DMS153 treated with DMSO at 0.1 percent for 48 hours (cell line): ENCODE data around the gene PPP2R5E.
"Not testable (repeated sequence)": the region's sequence is repeated elsewhere in the genome, so short reads cannot be mapped to it uniquely, and the experiment has no call there.

ENCODE experiments used
- DNase-seq: peaks from one replicate; lab custom pipeline; 2025; ENCODE audit not compliant: unreplicated experiment; lab: John Stamatoyannopoulos, UW

Gene PPP2R5E

DNA sequence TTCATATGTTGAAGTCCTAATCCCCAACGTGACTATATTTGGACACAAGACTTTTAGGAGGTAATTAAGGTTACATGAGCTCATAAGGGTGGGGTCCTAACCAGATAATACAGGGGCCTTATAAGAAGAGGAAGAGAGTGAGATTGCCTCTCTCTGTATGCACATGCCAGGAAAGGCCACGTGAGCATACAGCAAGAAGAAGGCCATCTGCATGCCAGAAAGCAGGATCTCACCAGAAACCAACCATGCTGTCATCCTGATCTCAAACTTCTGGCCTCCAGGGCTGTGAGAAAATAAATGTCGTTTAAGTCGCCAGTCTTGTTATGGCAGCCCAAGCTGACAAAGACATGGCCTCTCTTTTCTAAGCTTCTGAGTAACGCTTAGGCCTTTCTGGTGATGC, 155.5 kb downstream of the PPP2R5E start:
- no peak for DNase-seq

DNA sequence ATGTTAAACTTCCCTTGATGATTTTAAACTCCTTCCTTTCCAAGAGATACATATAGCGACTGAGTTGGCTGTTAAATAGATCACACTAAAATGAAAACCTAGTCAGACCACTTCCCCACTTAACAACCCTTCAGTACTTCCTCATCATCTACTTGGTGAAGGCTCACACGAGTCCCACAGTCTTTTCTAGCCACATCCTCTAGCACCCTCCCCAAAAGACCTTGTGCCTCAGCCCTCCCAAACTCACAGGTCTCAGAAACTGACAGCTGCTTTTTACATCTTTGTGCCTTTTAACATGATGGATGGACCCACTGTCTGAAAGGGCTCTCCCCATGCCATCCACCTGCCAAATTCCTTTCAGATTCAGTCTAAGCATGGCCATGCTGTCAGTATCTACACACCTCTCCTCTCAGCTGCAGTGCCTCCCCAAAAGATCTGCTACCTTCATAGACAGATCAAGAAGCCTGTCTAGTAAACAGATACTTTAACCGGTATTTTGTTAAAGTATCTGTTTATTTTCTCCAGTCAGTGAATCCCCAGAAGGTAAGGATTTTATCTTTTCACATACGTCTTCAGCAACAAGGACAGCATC, 159.3 kb downstream of the PPP2R5E start:
- no peak for DNase-seq

DNA sequence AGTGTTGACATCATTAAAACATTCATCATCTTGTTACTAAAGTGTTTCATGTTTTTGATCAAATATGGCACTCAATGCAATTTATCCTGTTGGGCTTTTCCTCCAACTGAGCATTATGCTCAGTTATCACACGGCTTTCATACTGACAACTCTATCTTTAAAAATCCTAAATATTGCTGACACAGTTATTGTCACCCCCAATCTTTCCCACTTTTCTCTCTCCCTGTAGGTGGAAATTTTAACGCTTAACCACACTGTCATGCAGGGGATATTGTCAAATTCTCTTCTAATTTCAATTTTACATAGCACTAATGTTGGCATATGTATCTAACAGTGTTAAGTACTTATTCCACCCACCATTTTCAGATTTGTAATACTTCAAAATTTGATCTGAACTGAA, 164.7 kb downstream of the PPP2R5E start:
- DNase-seq = no peak

DNA sequence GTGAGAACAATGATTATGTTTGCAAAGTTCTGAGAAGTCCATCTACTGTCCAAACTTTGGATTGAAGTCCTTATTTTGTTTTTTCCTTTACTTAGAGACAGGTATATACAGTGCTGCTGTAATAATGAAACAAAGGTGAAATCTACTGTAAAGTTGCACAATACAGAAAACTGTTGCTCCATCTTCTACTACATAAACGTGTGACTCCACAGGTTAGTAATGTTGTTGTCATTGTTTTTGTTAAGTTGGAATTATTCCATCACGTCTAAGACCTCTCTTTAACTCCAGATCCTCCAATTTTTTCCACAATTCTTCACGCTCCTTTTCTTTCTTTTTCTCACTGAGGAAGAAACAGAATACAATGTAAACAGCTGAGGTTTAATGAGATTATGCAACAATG, 167.4 kb downstream of the PPP2R5E start:
- DNase-seq = no peak

DNA sequence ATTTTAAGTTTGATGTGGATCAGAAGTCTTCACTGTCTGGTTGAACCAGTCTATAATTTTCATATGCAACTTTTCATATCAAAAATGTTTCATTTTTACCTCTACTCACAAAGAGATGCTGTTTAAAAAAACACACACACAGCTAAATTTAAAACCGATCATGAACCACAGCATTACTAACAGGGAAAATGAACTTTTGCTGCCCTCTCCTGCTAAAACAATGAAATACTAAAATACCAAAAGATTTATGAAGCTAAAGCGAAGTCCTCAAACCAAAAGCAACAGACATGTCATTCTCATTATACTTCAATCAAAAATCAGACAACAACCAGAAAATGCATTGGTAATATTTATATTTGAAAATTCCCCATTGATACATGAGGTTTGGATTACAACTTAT, 171.6 kb downstream of the PPP2R5E start:
- DNase-seq = not testable (repeated sequence)

DNA sequence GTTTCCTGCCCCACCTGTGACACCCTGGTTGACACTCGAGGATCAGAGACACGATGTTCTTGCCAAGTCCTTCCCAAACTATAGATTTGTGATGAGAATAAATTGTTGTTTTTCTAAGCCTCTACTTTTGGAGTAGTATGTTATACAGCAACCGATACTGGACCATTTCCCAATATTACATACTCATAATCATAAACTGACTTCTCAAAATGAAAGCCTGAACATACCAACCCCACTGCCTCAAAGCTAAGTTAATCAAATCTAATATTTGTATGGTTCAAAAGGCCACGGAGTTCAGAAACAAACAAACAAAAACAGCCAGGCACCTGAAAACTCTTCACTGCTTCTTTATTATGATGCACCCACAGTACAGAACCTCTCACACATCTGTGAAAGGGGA, 172.1 kb downstream of the PPP2R5E start:
- no peak for DNase-seq

DNA sequence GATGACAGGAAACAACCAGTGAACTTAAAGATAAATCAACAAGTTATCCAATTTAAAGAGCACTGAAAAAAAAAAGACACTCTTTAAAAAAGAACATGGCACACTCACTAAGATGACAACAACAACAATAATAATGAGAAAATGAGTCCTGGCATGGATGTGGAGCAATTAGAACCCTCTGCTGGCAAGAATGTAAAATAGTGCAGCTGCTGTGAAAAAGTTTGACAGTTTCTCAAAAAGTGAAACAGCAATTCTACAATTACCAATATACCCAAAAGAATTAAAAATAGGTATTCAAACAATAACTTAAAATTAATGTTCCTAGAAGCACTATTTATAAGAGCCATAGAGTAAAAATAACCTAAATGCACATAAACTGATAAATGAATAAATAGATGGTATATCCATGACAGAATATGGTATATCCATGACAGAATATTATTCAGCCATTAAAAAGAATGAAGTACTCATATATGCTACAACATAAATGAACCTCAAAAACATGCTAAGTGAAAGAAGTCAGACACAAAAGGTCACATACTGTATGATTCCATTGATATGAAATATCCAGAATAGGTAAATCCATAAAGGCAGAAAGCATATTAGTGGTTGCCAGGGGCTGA, 175.3 kb downstream of the PPP2R5E start:
- no peak for DNase-seq

DNA sequence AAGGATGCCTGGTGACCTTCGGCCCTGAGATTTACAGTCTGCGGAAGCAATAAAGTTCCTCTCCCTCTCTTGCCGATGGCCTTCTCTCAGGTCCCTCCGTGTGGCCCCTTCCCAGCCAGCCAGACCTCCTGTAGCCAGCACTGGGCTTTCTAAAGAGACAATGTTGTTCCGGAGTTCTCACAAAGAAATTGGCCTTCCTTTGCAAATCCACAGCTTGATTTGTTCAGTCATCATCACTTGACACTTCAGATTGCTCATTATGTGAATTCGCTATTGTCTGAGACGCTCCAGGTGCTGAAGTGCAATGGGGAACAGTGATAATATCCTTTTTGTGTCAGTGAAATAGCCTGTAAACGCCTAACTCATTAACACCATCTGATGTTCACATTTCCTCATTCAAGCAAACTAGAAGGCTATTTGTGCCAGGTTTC, 180.8 kb downstream of the PPP2R5E start:
- DNase-seq = peak; percentile 31

DNA sequence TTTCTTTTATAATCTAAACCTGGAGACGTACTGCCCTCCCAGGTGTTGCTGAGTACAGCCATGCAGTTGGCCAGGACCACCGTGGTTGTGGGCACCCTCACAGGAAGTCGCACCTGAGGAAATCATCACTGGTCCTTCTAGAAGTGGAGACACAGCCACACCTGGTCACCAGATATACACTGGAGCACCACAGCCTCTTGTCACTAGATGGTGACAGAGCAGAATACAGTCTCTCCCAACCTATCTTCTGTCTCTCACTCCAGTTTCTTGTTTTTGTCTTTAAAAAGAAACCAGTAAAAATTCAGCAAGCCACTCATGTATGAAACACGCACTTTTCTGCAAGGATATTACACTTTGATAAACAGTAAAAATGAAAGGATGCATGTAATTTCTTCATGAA, 181.4 kb downstream of the PPP2R5E start:
- no peak for DNase-seq

DNA sequence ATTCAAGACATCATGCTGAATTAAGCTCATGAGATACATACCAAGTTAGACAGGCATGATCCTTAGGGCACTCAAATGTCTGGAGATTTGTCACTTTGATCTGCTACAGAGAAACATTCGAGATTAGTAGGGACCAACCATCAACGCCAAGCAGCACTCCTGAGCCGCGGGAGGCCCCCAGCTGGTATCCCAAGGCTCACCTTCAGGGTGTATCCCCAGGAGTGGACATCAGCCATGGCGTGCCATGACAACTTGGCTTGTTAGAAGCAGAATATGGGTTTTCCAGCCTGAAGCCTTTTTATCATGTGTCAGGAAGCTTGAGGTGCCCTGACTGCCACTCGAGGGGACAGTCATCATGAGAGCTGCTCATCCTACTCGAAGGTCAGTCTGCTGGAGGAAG, 185.3 kb downstream of the PPP2R5E start:
- no peak for DNase-seq

DNA sequence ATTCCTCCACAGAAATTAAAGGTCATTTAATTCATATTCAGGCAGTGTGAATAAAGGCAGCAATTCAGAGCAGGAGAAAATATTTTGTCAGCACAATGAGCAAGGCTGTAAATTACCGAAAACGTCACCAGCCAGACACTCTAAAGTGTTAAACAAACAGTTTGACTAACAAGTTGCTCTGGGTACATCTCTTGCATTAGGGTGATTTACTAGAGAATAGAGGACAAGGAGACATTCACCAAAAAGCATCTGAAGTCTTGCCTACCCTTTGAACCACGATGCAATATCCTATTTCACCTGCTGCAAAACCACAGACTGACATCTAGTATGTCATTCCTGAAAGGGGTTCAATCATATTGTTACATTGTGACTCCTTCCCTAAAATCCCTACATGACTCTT, 197.4 kb downstream of the PPP2R5E start:
- no peak for DNase-seq

DNA sequence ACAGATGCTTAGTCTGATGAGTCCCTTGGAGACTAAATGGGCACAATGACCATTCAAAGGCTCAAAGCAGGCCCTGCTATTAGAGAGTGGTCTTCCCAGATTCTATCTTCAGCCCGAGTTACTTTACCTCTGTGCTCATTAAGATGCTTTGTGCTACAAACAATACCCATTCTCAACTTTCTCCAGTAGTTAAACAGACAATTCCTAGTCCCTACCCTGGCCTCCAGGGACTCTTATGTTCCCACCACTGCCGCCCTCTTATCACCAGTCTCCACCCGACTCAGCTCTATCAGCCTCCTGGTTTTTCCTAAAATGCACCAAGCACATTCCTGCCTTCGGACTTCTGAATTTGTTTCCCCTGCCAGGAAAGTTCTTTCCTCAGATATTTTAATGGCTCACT, 198.8 kb downstream of the PPP2R5E start:
- no peak for DNase-seq

DNA sequence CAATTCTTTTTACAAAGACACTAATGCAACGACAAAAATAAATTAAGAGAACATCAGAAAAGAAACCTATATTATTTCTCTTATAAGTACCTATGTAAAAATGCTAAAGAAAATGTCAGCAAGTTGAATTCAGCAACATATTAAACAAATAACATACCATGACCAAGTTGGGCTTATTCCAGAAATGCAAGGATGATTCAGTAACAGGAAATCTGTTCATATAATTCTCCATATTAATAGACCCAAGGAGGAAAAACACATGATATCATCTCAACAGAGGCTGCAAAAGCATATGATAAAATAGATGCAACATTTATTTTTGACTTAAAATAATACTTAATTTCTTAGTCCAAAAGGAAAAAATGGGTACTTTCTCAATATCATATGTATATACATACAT, 199.3 kb downstream of the PPP2R5E start:
- no peak for DNase-seq

DNA sequence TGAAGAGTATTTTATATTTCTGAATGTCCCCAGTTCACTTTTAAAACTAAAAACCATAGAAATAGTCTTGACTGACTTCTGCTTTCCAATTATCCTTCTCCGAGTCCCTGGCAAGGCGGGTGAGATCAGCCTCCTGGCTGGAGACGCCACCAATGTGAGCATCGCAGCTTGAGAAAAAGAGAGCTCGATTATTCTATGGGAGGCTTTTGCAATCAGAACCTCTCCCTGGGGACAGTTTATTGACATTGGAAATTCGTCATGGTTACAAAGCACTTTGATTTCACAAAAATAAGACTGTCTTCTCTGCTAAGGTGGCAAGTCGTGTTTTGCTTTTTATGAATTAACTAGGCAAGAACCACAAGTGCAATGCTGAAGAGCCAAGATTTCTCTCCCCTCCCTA, 200.8 kb downstream of the PPP2R5E start:
- peak; percentile 34 for DNase-seq

DNA sequence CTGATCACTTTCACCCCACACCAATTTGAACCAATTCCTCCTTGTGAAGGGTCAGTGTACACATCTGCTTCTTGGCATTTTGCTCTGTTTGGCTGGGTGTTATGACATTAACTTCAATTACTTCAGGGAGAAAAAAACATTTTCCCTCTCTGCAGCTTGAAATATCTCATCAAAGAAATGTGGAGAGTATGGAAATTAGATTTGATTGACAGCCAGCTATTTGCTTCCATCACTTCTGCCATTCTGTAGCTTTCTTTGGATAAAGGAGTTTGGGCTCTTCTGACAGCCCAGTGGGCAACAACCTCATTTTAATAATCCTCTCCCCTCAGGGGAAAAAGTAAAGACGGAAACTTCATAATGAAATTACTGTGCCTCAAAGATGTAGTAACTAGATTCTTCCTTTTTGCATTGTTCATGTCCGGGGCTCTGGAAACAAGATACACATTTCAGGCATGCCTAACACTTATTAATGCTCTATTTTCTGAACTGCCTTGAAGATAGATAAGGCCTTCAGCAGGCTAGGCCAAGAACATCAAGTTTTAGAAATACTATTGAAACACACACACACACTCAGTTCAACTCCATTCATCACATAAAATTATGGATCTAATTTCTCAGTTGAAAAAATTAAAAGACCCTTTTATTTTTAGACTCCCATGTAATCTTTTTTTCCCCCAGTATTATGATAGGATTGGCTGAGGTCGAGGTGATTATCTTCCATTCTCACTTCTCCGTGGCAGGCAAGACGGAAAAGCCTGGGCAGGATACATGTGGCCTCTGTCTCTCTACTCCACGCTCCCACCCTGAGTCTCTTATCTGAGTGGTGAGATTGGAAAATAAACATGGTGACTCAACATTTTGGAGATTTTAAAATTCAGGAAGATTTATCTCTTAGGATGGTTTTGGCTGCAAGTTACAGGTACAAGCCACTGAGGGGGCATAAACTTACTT, 214.1 kb downstream of the PPP2R5E start:
- DNase-seq = no peak

DNA sequence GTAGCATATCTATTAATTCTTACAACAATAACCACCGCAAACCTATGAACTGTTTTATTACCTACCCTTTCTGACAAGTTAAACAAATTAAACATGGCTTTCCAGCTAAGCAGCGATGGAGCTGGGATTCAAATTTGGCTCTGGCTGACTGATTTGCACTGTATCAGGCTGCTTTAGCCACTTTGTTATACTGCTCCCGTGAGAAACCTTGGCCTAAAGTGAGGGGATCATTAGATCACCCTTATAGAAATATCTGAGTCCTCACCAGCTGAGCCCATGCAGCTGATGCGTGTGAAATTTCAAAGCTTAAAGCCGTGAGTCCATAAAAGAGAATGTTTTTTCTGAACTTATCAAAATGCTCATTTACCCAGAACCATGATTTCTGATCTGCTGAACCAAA, 216.3 kb downstream of the PPP2R5E start:
- DNase-seq = no peak

DNA sequence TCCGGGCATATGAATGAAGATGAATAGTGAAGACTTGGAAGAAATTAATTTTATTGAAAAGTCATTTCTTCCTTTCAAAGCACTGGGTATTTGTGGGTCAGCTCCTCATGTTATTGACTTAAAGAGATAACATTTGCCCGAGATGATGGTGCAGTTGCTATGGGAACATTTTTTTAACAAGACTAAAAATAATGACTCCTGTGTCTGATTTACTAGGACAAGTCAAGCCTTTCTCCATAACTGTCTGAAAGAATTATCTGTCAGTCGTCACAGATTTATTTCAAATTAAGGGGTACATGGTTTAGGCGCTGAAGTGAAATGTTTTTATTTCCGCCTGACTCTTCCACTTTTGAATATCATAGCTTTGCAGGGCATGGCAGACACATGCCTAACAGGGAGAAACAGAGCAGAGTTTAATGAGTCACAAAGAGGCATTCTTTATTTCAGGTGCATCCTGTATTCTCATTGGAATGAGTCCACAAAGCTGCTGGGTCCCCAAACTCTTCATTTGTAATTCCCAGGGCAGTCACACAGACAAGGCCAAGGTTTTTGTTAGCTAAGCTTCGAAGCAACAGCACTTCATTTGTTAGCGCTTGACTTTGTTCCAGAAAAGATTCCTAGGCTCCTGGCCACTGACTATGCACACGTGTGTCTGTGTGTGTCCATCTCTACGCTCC, 220.1 kb downstream of the PPP2R5E start:
- no peak for DNase-seq

DNA sequence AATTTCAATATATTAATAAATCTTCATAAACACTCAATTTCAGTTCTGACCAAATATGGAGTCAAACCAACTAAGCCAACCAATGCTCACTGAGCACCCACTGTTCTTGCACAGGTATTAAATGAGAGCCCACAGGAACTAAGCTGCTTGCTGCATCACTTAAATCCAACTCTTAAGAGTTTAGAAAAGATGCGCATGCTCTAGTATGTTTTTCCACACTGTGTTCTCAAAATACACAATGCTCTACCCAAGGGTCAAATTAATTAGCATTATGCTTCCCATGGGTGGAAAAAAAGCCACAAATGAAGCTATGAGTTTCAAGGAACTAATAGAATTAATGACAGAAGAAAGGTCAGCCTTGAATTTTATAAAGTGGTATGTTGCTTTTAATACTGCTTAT, 220.7 kb downstream of the PPP2R5E start:
- no peak for DNase-seq
